Chondrocyte (in vitro differentiated cells): ENCODE data around the gene AQP9. TPM values are rescaled to one million over a fixed set of nuclear protein-coding genes. Genes with fewer than 3 reads are reported as not detected.

Source experiments
- DNase-seq: peaks from one replicate; pipeline ENCODE4 v3.0.0; 2021; ENCODE audit warnings: mixed read lengths, low spot score
- H3K27ac Mint-ChIP-seq: one replicate; pipeline ENCODE4 v1.8.0; 2021; ENCODE audit warnings: mild to moderate bottlenecking, moderate library complexity, mixed read lengths; ENCODE audit not compliant: unreplicated experiment
- H3K27me3 Mint-ChIP-seq: 2 replicates; pipeline ENCODE4 v1.8.0; 2021; ENCODE audit warnings: low read depth, mixed read lengths
- H3K36me3 Mint-ChIP-seq: 2 replicates; pipeline ENCODE4 v1.8.0; 2021; ENCODE audit warnings: low read depth, mixed read lengths
- H3K4me1 Mint-ChIP-seq: 2 replicates; pipeline ENCODE4 v1.8.0; 2021; ENCODE audit warnings: low read depth, mild to moderate bottlenecking, mixed read lengths
- H3K4me3 Mint-ChIP-seq: one replicate; pipeline ENCODE4 v1.8.0; 2021; ENCODE audit warnings: mild to moderate bottlenecking, moderate library complexity, mixed read lengths; ENCODE audit not compliant: unreplicated experiment
- H3K9me3 Mint-ChIP-seq: 2 replicates; pipeline ENCODE4 v1.8.0; 2021; ENCODE audit warnings: low read depth, mixed read lengths
- total RNA-seq: library from RNA; stranded (reverse); gene quantifications from 3 replicates; pipeline ENCODE4 v1.2.1, GENCODE V29; 2021
- TF ChIP-seq, protein P1 (sequence below): fragments of 200-600 bp; sonication (generic); IDR thresholded peaks from 2 replicates; pipeline ENCODE4 v1.5.0; 2021; ENCODE audit warnings: antibody characterized with exemption, mild to moderate bottlenecking, moderate library complexity

Gene AQP9
- total RNA-seq, 1 donor from 2014 or later = not detected

DNA sequence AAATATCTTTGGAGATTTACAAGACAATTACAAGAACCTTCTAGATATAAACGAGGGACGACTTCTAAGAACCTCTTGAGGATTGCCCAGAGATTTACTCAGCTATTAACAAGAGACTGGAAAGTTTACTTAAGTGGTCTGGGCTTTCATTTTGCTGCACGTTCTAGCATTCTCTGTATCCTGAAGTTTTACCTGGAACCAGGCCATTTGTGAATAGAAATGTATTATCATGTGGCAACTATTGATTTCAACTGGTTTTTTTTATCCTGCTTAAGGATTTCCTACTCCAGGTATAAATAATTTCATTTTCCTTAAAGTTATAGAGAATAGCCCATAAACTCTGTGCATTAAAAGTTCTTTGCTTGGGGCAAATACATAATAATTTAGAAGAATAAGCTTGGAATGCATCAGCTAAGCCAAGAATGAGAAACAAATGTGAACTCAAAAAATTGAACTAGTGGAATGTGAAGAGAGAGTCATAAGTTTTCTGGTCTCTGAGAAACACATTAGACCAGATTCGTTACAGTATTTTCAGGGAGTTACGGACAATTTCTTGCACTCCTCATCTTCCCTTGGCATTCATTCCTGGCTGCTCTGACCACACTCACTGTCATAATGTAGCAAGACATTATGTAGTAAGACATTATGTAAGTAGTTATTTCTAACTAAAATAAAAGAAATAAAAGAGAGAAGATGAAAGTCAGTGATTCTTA, 1.3 kb downstream of the AQP9 start:
- Mint-ChIP-seq H3K9me3 (no peaks in the 10 kb centered on the region), H3K4me3 (no peak overlapping the region), H3K27ac (no peak overlapping the region), H3K4me1 (no peaks in the 10 kb centered on the region), H3K27me3 (peaks cover 41% of the 10 kb centered on the region), H3K36me3 (no peaks in the 10 kb centered on the region)
- TF ChIP-seq, protein P1, sequence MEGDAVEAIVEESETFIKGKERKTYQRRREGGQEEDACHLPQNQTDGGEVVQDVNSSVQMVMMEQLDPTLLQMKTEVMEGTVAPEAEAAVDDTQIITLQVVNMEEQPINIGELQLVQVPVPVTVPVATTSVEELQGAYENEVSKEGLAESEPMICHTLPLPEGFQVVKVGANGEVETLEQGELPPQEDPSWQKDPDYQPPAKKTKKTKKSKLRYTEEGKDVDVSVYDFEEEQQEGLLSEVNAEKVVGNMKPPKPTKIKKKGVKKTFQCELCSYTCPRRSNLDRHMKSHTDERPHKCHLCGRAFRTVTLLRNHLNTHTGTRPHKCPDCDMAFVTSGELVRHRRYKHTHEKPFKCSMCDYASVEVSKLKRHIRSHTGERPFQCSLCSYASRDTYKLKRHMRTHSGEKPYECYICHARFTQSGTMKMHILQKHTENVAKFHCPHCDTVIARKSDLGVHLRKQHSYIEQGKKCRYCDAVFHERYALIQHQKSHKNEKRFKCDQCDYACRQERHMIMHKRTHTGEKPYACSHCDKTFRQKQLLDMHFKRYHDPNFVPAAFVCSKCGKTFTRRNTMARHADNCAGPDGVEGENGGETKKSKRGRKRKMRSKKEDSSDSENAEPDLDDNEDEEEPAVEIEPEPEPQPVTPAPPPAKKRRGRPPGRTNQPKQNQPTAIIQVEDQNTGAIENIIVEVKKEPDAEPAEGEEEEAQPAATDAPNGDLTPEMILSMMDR = no peak
- no peak for DNase-seq

DNA sequence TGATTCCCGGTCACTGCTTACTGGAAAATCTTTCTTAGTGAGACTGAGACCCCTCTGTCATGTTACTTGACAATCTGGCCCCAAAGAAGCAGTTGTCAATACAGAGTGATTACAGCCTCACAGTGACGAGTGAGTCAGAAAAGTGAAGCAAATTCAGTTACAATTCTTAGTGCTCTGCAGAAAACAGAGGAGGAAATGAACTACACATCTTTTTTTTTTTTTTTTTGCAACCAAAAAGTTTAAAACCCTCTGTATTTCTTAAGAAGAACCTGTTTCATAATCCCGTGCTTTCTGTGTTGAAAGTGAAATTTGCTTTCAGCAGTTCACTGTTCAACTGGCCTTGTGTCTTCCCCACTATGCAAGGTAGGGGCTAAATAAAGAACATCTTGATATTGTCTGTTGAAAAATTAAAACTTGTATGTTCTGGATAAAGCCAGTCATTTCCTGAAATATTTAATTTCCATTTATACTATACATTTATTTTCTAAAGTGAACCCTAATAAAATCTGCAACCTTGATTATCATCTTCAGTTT, 1.9 kb downstream of the AQP9 start:
- H3K27me3 Mint-ChIP-seq = peaks cover 37% of the 10 kb centered on the region

DNA sequence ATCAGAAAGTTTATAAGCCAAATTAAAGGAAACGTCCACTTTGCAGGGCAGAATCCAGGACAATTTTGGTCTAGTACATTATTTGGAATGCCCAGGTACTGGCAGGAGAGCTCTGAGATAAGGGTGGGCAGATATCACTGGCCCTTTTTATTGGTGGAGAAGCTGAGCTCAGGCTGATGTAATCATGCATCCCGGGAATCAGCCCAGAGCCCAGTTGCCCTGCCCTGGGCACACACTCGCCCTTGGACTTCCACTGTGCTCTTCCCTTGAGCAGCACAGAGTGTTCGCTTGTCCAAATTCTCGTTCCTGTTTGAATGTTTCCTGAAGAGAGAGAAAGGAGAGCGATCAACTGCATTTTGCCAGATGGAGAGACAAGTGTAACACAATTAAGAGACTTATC, 3.7 kb downstream of the AQP9 start:
- no peak for DNase-seq
- Mint-ChIP-seq H3K4me1 (no peaks in the 10 kb centered on the region), H3K27me3 (peaks cover 33% of the 10 kb centered on the region), H3K4me3 (no peak overlapping the region), H3K9me3 (no peaks in the 10 kb centered on the region), H3K36me3 (no peaks in the 10 kb centered on the region), H3K27ac (no peak overlapping the region)
- TF ChIP-seq, protein P1 = no peak

More for the DNA sequence above, 1.9 kb downstream of the AQP9 start:
- H3K9me3 Mint-ChIP-seq = no peaks in the 10 kb centered on the region
- no peaks in the 10 kb centered on the region for H3K36me3 Mint-ChIP-seq
- H3K4me1 Mint-ChIP-seq = no peaks in the 10 kb centered on the region
- H3K4me3 Mint-ChIP-seq = no peak overlapping the region
- TF ChIP-seq, protein P1 = no peak
- no peak for DNase-seq
- no peak overlapping the region for H3K27ac Mint-ChIP-seq

DNA sequence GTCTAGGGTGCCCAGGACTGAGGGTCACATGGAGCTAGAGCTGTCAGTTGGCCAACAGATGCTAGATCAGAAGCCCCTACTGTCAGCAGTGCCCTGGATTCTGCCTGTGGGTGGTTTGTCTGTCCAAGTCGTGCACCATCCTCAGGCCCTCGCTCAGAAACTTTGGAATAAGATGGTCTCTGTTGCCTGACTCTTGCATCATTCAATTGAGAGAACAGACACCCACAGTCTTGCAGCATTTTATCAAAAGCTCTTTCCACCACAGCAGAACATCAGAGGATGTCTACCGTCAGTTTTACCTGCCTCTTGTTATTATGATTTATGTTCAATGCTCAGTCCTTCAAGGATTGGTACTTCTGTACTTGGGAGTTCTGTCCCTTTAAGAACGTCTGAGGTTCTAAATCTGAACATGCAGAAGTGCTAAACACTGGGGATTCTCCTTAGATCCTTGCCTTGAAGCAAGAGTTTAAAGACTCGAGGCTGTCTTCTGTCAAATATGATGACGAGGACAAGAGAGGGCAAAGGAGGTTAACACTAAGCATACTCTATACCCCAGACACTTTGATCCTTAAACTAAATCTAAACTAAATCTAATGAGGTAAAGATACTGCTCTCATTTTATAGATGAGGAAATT, 4.8 kb downstream of the AQP9 start:
- no peaks in the 10 kb centered on the region for H3K36me3 Mint-ChIP-seq
- H3K9me3 Mint-ChIP-seq = no peaks in the 10 kb centered on the region
- no peaks in the 10 kb centered on the region for H3K4me1 Mint-ChIP-seq
- peaks cover 30% of the 10 kb centered on the region for H3K27me3 Mint-ChIP-seq
- TF ChIP-seq, protein P1 = no peak
- H3K27ac Mint-ChIP-seq = no peak overlapping the region
- H3K4me3 Mint-ChIP-seq = no peak overlapping the region
- no peak for DNase-seq

DNA sequence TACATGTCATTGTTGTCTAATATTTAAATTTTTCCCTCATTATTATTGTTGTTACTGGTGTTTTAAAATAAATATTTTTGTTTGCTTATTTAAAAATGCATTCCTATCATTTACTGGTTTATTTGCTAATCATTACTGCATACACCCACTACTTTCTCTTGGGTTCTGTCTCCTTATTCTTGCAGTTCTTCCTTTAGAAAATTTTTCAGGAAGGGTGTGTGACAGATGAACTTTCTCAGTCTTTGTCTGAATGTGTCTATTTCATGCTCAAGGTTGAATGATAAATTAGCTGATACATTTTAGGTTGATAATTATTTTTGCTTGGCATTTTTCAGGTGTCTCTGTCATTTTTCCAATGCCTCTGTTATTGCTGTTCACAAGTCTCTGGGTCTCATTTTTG, 7.4 kb downstream of the AQP9 start:
- Mint-ChIP-seq H3K9me3 (no peaks in the 10 kb centered on the region), H3K4me1 (peaks cover 8% of the 10 kb centered on the region), H3K36me3 (no peaks in the 10 kb centered on the region), H3K27me3 (peaks cover 26% of the 10 kb centered on the region), H3K27ac (no peak overlapping the region), H3K4me3 (no peak overlapping the region)
- DNase-seq = no peak
- TF ChIP-seq, protein P1 = no peak
